Measurements from ENCODE around the gene LYRM9.
A peak's percentile ranks its signal among the peaks of the same experiment; 100 is the strongest.
"Not testable (repeated sequence)": the region's sequence is repeated elsewhere in the genome, so short reads cannot be mapped to it uniquely, and the experiment has no call there.

The LYRM9 gene

DNA sequence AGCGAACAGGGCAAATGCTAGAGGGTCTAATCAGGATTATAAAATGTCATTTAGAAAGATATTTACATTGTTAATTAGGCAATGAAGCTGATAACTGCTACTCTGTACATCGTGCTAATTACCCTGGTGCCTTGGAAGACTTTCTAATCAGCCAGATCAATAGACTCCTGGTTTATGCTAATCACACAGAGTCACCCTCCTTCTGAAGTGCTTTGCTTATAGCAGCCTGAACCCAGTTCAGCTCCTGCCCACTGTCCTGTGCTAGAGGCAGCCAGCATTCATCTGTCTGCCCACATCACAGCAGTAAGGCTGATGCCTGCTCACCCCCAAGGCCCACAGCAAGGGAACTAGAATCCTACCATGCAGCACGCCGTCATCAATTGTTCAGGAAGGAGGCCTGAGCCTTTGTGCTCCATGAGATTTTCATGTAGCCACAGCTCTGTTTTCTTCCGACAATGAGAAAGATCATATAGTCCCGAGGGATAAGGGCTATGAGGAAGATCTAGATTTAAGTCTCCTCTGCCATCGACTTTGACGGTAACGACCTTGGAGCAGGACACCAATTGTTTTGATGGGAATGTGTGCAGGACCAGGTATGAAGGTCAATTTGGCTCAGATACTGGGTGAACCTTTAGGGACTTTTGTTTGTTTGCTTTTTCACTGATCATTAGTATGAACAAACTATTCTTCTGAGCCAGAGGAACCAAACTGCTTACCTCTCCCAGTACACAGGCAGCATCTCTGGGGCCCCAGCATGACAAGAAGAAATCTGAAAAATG, 12.5 kb upstream of the LYRM9 start:
- DNase-seq: no peak

DNA sequence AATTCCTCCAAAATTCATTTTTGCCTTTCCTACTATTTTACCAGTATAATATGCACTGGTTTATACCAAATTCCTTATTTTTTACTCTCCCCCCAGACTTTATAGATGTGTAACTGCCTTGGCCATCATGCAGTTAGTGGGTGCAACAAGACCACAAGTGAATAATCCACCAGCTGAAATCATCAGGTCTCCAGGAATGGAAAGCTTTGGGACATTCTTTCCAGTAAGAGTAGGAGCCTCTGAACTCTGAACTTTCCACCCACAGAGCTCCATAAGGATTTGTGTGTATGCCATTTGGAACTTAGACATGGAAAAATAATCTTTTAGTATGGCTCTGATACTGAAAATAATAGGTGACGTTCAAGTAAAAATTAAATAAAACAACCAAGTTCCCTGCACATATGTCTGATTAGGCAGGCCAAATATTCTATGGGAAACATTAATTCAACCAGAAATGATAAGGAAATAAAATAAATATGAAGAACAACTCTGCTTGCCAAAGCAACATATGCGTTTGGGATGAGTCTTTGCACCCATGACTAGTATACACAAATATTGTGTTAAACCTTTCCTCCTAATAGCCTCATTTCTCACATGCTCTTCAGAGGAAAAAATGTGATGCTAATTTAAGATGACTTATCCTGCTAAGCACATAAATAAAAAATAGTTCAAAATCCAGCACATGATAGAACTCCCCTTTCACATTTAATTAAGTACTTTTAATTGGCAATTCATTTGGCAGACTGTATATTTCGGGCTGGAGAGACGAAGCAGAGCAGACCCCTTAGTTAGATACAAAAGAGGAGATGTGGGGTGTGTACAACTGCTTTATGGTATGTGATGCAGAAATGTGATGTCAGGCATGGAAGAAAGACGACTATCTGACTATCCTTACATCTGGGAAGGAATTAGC, 11.6 kb upstream of the LYRM9 start:
- no peak for DNase-seq

DNA sequence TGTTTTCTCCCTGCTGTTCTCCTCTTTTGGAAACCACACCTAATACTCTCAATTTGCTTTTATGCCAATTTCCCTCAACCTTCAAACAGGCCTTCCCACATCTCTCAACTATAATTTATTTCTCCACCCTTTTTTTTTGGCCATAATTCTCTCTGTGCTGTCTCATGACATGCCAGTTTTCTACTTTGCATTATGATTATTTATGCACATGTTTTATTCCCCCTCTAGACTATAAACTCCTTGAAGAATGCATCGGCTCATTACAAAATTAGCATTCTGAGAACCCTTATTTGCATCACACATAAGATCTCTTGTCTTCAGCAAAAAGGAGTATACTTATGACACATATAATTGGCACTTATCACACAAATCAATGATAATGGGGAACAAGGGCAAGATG, 10.9 kb upstream of the LYRM9 start:
- no peak for DNase-seq

DNA sequence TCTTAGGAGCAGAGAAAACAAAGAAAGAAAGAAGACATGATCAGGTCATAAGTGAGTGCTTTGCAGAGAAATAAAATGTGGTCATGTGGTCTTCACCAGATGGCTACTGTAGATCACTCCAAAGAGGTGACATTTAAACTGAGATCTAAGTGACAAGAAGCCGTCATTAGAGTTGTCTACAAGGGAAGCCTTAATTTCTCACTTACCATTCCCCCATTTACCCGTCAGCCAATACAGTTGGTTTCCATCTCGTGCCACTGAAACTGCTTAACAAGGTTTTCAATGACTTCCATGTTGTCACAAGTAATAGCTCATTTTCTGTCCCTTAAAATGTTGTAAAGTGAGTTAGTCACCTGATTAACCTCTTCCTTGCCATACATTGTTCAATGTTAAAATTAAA, 6.4 kb upstream of the LYRM9 start:
- no peak for DNase-seq

DNA sequence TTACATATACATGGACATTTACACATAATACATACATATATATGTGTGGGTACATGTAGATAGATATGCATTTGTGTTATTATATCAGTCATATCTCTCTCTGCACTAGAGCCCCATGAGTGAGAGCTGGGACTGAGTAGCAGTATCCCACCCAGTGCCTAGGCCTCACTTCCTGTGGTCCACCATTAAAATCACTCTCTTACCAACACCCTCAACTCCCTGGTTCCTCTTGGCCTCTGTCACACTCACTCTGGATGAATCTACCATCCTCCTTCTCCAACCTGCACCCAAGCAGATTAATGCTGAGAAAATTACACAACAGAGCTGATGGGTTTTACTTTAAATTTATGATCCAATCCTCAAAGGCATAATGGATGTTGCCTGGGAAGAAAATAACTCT, 4.9 kb upstream of the LYRM9 start:
- no peak for DNase-seq

DNA sequence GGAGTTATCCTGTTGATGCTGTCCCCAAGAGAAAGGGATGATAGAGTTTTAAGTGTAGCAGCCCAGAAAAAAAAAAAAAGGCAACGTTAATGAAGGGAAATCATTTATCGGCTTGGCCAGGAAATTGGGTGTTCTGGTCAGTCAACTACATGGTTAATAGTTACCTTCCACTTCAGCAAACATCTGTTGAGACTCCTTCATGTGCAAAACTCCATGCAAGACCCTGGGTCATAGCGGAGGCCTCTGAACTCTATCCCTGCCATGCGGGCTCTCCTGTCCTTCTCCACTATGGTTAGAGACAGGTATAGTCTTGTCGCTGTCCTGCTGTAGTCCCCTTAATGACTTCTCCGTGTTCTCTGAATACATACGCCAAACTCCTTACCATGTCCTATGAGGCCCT, 3.5 kb upstream of the LYRM9 start:
- DNase-seq: no peak

DNA sequence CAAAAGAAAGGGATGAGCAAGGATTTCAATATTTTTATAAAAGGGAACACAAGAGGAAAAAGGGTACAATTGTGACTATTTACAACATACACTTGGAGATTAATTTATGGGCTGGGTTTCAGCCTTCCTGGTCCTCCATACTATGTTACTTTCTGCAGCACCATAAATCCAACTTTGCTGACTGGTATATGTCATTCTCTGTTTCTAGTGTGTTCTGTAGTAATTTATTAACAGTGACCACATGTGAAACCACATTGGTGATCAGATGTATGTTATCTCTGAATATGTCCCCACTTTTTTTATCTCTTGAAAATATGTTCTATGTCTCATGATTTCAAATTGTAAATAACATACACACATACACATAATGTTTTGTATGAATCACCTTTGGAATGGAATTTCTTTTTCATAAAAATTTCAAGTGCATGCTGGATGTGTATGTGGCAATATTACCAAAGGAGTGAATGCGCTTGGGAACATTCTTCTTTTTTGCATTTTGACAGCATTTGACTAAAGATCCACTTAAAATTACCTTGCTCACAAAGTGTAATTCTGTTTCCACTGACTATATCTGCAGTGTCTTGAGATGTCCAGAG, 2.9 kb upstream of the LYRM9 start:
- no peak for DNase-seq

DNA sequence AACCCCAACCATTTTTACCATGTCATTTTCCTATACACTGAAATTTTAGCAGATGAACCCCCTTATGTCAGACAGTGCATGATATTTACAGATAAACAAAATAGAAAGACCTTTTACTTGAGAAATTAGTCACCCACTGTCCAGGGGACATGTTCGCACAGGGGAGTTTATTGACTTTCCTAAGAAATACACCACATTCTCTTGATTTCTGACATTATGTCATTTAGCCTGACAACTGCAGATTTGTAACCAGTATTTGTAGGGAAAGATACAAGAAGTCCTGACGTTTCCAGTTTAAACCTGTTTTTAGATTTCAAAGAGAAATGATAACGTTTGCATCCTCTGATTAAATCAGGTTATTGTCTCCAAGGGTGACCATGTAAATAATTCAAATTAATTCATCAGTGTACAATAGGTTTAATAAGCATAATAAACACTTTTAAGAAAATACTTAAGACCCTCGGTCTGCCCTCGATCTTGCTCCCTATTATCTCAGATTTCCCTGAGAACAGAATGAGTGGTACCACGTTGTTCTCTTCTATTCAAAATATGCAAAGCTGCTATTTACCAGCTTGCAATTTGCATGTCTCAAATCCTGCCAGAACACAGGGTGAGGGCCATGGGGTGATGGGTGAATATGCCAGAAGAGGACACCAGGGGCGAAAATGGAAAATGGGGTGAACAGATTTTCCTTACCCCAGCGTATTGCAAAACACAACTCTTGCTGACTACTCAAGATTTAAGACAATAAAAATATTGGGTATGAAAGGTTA, 2.1 kb upstream of the LYRM9 start:
- DNase-seq: no peak

DNA sequence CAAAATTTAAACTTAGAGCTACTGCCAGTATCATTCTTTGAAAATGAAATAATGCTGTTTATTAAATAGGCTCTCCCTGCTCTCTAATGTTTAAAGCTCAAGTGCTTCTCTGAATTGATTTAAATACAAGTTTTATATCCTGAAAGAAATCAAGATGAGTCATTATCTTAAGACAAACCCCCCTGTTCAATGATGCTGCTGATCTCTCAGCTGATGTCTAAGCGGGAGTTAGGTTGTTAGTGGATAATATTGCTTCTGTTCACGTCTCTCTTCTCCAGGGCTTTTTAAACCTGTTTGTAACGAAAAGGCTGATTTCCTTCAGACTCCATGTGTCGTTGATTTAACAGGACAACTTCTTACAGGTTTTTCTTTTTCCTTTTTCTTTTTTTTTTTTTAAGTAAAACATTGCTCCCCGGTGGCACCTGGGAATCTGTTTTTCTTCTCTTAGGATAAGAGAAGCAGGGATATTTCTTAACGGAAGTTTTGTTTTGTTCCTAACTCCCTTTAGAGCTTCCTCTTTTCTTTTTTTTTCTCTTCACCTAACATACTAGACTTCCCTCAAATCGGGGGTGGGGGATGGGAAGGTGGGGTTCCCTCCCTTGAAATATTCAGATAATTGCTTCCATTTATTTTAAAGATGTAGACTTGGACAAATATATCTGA, 807 bp upstream of the LYRM9 start:
- no peak for DNase-seq

DNA sequence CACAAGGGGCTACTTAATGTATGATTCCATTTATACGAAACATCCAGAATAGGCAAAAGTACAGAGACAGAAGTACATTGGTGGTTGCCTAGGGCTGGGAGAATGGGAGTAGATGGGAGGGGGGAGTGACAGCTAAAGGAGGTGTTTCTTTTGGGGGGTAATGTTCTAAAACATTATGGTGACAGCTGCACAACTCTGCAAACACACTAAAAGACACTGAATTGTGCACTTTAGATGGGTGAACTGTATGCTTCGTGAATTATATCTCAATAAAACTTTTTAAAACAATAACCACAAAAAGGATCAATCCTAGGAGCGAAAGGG, 661 bp downstream of the LYRM9 start:
- no peak for DNase-seq

DNA sequence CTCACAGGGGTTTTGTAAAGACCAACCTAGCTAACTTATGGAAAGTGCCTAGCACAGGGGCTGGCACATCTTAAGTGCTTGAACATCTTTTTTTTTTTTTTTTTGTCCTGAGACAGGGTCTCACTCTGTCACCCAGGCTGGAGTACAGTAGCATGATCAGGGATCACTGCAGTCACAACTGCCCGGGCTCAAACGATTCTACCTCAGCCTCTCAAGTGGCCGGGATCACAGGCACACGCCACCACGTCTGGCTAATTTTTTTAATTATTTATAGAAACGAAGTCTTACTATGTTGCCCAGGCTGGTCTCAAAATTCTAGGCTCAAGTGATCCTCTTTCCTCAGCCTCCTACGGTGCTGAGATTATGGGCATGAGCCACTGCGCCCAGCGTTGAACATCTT, 1.3 kb downstream of the LYRM9 start:
- no peak for DNase-seq

DNA sequence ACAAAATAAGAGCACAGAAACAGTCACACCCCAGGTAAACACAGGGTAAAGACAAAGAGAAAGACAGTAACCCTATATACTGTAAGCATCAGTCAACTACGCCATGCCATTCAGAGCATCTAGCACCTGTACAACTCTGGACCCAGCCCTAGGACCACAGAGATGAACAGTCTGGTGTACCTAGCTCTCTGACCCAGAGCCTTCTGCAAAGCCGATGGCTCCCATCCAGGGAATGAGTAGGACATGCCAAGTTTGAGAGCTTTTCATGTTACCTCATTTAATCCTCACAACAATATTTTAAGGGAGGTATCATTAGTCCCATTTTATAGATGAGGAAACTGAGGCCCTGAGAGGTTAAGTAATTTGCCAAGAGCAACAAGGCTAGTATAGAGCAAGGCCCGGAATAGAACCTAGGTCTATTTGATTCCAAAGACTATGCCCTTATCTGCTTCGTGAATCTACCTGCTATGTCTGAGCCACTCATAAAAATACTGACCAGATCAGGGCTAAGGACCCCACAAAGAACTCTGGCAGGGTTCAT, 3.4 kb downstream of the LYRM9 start:
- DNase-seq: no peak

DNA sequence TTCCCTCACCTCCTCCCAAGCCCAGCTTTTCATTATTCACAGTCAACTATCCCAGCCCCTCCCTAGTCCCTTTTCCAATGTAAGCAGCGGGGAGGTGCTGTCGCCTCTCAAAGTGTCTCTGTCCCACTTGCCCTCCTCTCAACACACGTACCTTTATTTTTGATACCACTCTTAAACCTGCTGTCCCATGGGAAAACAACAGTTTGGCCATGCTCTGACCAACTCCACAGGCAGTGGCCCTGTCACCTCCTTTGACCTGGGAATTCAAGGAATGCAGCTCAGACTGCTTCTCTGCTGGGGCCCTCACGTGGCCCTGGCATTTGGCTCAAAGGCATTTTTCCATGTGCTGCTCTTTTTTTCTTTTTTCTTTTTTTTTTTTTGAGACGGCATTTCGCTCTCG, 4.2 kb downstream of the LYRM9 start:
- no peak for DNase-seq

DNA sequence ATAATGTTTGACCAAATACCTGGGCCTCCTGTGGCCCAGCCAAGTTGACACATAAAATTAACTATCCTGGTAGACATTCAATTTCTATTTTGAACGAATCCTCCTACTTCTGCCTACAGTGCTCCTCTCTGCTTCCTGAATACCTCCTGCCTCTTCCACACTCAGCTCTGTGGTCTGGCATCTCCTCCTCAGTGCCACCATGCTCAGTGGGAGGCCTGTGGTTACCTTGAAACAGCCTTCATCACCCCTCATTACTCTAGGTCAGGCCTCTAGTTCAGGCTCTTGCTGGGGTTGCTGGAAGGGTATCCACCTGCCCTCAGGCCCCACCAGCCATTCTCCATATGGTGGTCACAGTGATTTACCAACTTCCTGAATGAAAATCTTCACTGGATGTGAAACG, 5.1 kb downstream of the LYRM9 start:
- no peak for DNase-seq

DNA sequence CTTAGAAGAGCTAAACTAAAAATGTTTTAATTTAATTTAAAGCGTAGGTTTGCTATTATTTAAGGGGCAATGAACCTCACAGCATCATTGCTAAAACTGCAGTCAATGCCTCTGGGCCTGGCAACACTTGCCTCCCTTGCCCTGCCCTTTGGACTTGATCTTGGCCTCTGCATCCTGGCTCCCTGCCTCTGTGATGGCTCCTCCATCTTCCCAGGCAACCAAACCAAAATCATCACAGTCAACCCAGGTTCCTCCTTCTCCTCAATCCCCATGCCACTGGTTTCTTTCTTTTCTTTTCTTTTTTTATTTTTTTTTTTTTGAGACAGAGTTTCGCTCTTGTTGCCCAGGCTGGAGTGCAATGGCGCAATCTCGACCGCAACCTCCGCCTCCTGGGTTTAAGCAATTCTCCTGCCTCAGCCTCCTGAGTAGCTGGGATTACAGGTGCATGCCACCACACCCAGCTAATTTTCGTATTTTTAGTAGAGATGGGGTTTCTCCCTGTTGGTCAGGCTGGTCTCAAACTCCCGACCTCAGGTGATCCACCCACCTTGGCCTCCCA, 6.7 kb downstream of the LYRM9 start:
- DNase-seq: not testable (repeated sequence)

DNA sequence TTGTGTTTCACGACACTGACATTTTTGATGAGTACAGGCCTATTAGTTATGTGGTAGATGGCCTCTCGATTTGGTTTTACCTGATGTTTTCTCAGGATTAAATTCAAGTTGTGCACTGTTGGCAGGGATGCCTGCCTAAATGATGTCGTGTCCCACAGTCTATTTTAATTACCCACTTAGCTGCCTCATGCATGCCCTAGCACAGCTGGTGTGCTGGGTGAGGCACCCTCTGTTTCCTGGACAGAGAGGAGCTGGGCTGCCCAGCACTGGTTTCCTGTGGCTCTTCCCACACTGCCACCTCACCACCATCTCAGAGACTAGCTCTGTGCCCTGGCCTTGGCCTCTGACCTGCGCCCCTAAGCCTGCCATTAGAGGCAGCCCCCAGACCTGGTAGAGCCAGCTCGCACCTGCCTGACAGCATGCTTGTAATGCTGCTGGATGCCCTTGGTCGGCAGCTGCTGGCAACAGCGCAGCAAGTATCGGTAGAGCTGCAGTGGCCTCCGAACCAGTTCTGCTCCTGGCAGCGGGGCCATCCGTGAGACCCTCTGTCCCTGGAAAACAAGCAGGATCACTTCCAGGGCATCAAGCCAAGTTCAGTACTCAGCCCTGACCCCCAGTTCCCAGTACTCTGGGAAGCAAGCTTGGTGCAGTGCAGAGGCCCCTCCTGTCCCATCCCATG, 10.9 kb downstream of the LYRM9 start:
- no peak for DNase-seq

DNA sequence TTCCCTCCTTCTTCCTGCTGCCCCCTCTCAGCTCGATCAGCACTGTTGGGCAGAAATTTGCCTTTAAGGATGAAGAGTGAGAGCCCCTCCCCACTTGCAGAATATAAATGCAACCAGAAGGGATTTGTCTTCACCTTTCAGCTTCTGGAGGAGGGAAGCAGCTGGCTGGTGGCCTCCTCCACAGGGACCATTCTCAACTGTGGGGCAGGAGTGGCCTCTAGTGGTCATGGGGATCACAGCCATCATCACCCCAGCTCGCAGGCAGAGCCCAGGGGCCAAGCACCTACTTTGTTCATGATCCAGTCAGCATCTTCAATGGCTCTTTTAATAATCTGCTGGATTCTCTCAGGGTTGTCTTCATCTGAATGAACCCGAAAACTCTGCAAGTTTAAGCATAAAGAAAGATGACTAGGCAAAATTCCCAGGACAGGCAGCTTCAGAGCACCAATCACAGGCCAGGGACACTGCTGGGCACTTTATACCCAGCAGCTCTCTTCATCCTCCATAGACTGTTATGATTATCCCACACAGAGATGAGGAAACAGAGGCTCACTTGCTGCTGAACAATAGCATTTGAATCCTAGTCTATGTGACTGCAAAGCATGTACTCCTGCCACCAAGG, 13.1 kb downstream of the LYRM9 start:
- peak; percentile 23 for DNase-seq

DNA sequence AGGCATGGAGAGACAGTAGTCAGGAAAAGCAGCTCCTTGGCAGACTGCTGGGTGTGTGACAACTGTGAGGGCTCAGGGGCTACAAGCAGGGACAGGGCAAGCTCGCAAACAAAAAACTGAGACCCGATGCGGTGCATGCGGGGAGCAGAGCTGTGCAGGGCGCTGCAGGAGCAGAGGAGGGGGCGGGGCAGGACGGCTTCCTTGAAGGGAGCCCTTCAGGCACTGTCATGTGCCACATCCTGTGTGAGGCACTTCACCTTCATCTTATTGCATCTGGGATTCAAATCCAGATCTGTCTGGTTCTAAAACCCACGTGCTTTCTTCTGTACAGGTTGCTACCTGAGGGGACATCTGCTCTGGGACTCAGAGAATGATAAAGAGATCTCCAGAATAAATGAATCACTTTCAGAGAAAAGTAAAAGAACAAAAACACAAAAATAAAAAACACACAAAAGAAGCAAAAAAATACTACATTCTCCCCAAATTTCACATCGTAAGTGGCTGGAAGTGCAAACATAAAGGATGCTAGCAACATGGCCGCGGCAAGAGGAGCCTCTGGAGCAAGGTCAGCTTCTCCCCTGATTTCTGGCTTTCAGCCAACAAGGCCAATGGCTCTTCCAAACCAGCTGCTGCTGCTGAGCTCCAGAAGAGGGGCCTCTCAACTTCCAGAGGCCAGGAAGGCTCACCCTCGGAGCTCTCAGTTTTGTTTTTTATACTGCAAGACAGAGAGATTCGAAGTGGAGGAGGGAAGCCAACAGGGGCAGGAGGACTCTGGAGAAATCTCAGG, 14.2 kb downstream of the LYRM9 start:
- no peak for DNase-seq

DNA sequence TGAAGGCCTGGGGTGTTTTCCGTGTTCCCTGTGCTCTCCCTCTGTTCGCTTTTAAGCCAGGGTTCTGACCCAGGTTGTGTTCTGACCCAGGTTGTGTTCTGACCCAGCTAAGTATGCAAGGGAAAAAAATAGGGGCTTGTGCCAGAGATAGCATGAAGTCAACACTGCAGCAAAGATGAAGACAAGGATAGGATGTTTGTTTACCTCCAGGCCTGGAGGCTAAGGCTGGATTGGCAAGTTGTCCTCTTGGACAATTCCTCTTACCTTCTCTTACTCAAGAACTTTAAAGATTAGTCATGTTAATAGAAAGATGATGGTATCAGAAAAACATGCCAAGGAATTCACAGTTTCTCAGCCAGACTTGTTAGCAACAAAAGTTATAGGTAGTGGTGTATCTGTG, 19.4 kb downstream of the LYRM9 start:
- DNase-seq: no peak

DNA sequence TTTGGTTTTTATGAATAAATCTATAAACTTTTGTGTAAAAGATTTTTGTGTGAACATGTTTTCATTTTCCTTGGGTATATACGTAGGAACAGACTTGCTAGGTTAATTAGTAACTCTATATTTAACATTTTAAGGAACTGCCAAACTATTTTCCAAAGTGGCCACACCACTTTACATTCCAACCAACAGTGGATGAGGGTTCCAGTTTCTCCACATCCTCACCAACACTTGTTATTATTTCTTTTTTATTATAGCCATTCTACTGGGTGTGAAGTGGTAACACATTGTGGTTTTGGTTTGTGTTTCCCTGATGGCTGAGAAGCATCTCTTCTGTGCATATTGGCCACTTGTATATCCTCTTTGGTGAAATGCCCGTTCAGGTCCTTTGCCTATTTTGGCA, 20.0 kb downstream of the LYRM9 start:
- DNase-seq: no peak

All from NCI-H2227 treated with DMSO at 0.1 percent for 48 hours (cell line).